Osteocyte (in vitro differentiated cells): Measurements from ENCODE around the gene LRCOL1. TPM values are rescaled to one million over a fixed set of nuclear protein-coding genes. Genes with fewer than 3 reads are reported as not detected.

Source experiments
- DNase-seq: peaks from one replicate; pipeline ENCODE4 v3.0.0; 2021; ENCODE audit warnings: mixed read lengths; ENCODE audit not compliant: unreplicated experiment; ENCODE audit errors: extremely low spot score
- H3K27ac Mint-ChIP-seq: one replicate; pipeline ENCODE4 v1.8.0; 2021; ENCODE audit warnings: mild to moderate bottlenecking, mixed read lengths; ENCODE audit not compliant: unreplicated experiment
- H3K27me3 Mint-ChIP-seq: one replicate; pipeline ENCODE4 v1.8.0; 2021; ENCODE audit warnings: mixed read lengths; ENCODE audit not compliant: unreplicated experiment
- H3K36me3 Mint-ChIP-seq: one replicate; pipeline ENCODE4 v1.8.0; 2021; ENCODE audit warnings: mixed read lengths; ENCODE audit not compliant: unreplicated experiment
- H3K4me1 Mint-ChIP-seq: one replicate; pipeline ENCODE4 v1.8.0; 2021; ENCODE audit warnings: mixed read lengths; ENCODE audit not compliant: unreplicated experiment
- H3K4me3 Mint-ChIP-seq: one replicate; pipeline ENCODE4 v1.8.0; 2021; ENCODE audit warnings: mild to moderate bottlenecking, moderate library complexity, mixed read lengths; ENCODE audit not compliant: unreplicated experiment
- H3K9me3 Mint-ChIP-seq: one replicate; pipeline ENCODE4 v1.8.0; 2021; ENCODE audit warnings: mixed read lengths; ENCODE audit not compliant: unreplicated experiment
- total RNA-seq: library from RNA; stranded (reverse); gene quantifications from 2 replicates; pipeline ENCODE4 v1.2.1, GENCODE V29; 2021
- TF ChIP-seq, protein P1 (sequence below): fragments of 200-600 bp; sonication (generic); IDR thresholded peaks from 2 replicates; pipeline ENCODE4 v1.5.0; 2021; ENCODE audit warnings: antibody characterized with exemption, mild to moderate bottlenecking, moderate library complexity

LRCOL1 gene
- total RNA-seq, 1 donor from 2014 or later: not detected

- peaks cover 11% of the 10 kb centered on the region for H3K36me3 Mint-ChIP-seq
- H3K4me1 Mint-ChIP-seq: no peaks in the 10 kb centered on the region
- no peaks in the 10 kb centered on the region for H3K27me3 Mint-ChIP-seq
- TF ChIP-seq, protein P1, sequence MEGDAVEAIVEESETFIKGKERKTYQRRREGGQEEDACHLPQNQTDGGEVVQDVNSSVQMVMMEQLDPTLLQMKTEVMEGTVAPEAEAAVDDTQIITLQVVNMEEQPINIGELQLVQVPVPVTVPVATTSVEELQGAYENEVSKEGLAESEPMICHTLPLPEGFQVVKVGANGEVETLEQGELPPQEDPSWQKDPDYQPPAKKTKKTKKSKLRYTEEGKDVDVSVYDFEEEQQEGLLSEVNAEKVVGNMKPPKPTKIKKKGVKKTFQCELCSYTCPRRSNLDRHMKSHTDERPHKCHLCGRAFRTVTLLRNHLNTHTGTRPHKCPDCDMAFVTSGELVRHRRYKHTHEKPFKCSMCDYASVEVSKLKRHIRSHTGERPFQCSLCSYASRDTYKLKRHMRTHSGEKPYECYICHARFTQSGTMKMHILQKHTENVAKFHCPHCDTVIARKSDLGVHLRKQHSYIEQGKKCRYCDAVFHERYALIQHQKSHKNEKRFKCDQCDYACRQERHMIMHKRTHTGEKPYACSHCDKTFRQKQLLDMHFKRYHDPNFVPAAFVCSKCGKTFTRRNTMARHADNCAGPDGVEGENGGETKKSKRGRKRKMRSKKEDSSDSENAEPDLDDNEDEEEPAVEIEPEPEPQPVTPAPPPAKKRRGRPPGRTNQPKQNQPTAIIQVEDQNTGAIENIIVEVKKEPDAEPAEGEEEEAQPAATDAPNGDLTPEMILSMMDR: no peak
- no peaks in the 10 kb centered on the region for H3K9me3 Mint-ChIP-seq
- H3K27ac Mint-ChIP-seq: no peak overlapping the region
- H3K4me3 Mint-ChIP-seq: no peak overlapping the region
- DNase-seq: no peak
These were observed 26.6 kb downstream of the LRCOL1 start for GRCh38 chr12:132583736-132584135.

DNA sequence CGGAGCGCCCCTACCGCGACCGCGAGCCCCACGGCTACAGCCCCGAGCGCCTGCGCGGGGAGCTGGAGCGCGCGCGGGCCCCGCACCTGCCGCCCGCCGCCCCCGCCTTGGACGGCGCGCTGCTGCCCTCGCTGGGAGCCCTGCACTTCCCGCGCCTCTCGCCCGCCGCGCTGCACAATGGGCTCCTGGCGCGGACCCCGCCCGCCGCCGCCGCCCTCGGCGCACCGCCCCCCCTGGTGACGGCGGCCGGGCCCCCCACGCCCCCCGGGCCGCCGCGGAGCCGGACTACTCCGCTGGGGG, 27.0 kb downstream of the LRCOL1 start:
- TF ChIP-seq, protein P1: no peak
- no peak for DNase-seq
- no peaks in the 10 kb centered on the region for H3K4me1 Mint-ChIP-seq
- H3K36me3 Mint-ChIP-seq: peaks cover 11% of the 10 kb centered on the region
- no peaks in the 10 kb centered on the region for H3K27me3 Mint-ChIP-seq
- no peak overlapping the region for H3K4me3 Mint-ChIP-seq
- no peak overlapping the region for H3K27ac Mint-ChIP-seq
- no peaks in the 10 kb centered on the region for H3K9me3 Mint-ChIP-seq

GRCh38 chr12:132582582-132583410, 27.6 kb downstream of the LRCOL1 start:
- Mint-ChIP-seq H3K4me3 (no peak overlapping the region), H3K36me3 (peaks cover 11% of the 10 kb centered on the region), H3K4me1 (no peaks in the 10 kb centered on the region), H3K27me3 (no peaks in the 10 kb centered on the region), H3K9me3 (no peaks in the 10 kb centered on the region), H3K27ac (no peak overlapping the region)
- TF ChIP-seq, protein P1: no peak
- no peak for DNase-seq

DNA sequence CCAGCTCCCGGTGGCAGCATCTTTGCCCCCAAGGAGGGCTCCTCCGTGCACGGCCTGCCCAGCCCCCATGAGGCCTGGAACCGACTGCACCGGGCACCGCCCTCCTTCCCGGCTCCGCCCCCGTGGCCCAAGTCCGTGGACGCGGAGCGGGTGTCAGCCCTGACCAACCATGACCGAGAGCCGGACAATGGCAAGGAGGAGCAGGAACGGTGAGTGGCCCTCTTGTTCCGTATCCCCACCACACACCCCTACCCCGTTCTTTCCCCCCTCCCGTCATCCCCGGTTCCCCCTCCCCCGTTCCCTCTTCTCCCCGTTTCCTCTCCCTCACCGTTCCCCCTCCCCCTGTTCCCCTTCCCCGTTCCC, 28.3 kb downstream of the LRCOL1 start:
- no peaks in the 10 kb centered on the region for H3K27me3 Mint-ChIP-seq
- no peak overlapping the region for H3K4me3 Mint-ChIP-seq
- no peaks in the 10 kb centered on the region for H3K9me3 Mint-ChIP-seq
- TF ChIP-seq, protein P1: no peak
- H3K4me1 Mint-ChIP-seq: no peaks in the 10 kb centered on the region
- no peak for DNase-seq
- no peak overlapping the region for H3K27ac Mint-ChIP-seq
- peaks cover 11% of the 10 kb centered on the region for H3K36me3 Mint-ChIP-seq

- Mint-ChIP-seq H3K27me3 (no peaks in the 10 kb centered on the region), H3K36me3 (peaks cover 11% of the 10 kb centered on the region), H3K27ac (no peak overlapping the region), H3K4me3 (no peak overlapping the region), H3K9me3 (no peaks in the 10 kb centered on the region), H3K4me1 (no peaks in the 10 kb centered on the region)
- TF ChIP-seq, protein P1: no peak
- DNase-seq: no peak
These were observed 28.9 kb downstream of the LRCOL1 start for GRCh38 chr12:132581348-132582057.
